HepG2 (cell line): ENCODE data around the gene OR10H1. TPM values are rescaled to one million over a fixed set of nuclear protein-coding genes. Genes with fewer than 3 reads are reported as not detected.

Experiments
- ARNTL ChIP-seq: sonication (generic); formaldehyde crosslinking; IDR thresholded peaks from 2 replicates; pipeline ENCODE4 v1.4.0; 2020; ENCODE audit warnings: mild to moderate bottlenecking, missing genetic modification reagents
- BHLHE40 ChIP-seq: IDR thresholded peaks from 2 replicates; pipeline ENCODE4 v1.6.1; 2011; ENCODE audit warnings: low read length, improper control_type of control experiment
- NFYC ChIP-seq: IDR thresholded peaks from 2 replicates; pipeline ENCODE4 v1.6.1; 2016; ENCODE audit warnings: missing genetic modification reagents, missing compliant biosample characterization
- PHF21A ChIP-seq: sonication (generic); formaldehyde crosslinking; IDR thresholded peaks from 2 replicates; pipeline ENCODE4 v1.5.0; 2020; ENCODE audit warnings: mild to moderate bottlenecking, missing genetic modification reagents
- SMAD9 ChIP-seq: sonication (generic); formaldehyde crosslinking; IDR thresholded peaks from 2 replicates; pipeline ENCODE4 v1.5.1; 2020; ENCODE audit warnings: mild to moderate bottlenecking, missing genetic modification reagents
- THRA ChIP-seq: sonication (generic); formaldehyde crosslinking; IDR thresholded peaks from 2 replicates; pipeline ENCODE4 v1.4.0; 2020; ENCODE audit warnings: missing genetic modification reagents, borderline replicate concordance
- ZNF547 ChIP-seq: sonication (generic); formaldehyde crosslinking; IDR thresholded peaks from 2 replicates; pipeline ENCODE4 v1.5.1; 2020; ENCODE audit warnings: mild to moderate bottlenecking, missing genetic modification reagents
- ZNF569 ChIP-seq: sonication (generic); formaldehyde crosslinking; IDR thresholded peaks from 2 replicates; pipeline ENCODE4 v1.5.0; 2020; ENCODE audit warnings: mild to moderate bottlenecking, missing genetic modification reagents, moderate library complexity, borderline replicate concordance
- ZNF614 ChIP-seq: IDR thresholded peaks from 2 replicates; pipeline ENCODE4 v1.6.1; 2018; ENCODE audit warnings: missing biosample characterization, missing genetic modification reagents, inconsistent platforms, borderline replicate concordance
- ZNF703 ChIP-seq: sonication (generic); formaldehyde crosslinking; IDR thresholded peaks from 2 replicates; pipeline ENCODE4 v1.5.1; 2020; ENCODE audit warnings: missing genetic modification reagents, mild to moderate bottlenecking, moderate library complexity, borderline replicate concordance
- polyA plus RNA-seq, 8 experiments: library from polyadenylated mRNA; depleted of rRNA in 3 of 8; stranded (reverse) in 7 of 8; unstranded in 1 of 8; fragments of >200 nt; fragmentation: Illumina TruSeq in 4 of 8; extraction: Trizol in 4 of 8; gene quantifications; 2 replicates each; pipeline versions ENCODE4 v1.2.1 to v1.2.3, GENCODE V29; 2011 to 2016; ENCODE audit warnings: low read depth in 4 of 8, missing spikeins in 1 of 8, mixed read lengths in 1 of 8; ENCODE audit not compliant: insufficient read depth in 1 of 8
- total RNA-seq, 5 experiments: library from RNA; depleted of rRNA; stranded (reverse); fragments of >200 nt; fragmentation: Illumina TruSeq; extraction: Trizol; gene quantifications; 2 replicates each; pipeline ENCODE4 v1.2.3, GENCODE V29; 2016; ENCODE audit warnings: low read depth in 1 of 5
- TF ChIP-seq, protein P1 (sequence below): sonication (generic); formaldehyde crosslinking; IDR thresholded peaks from 2 replicates; pipeline ENCODE4 v1.4.0; 2020; ENCODE audit warnings: mild to moderate bottlenecking, missing genetic modification reagents
- TF ChIP-seq, protein P2 (sequence below): sonication (generic); formaldehyde crosslinking; IDR thresholded peaks from 2 replicates; pipeline ENCODE4 v1.4.0; 2020; ENCODE audit warnings: missing genetic modification reagents, mild to moderate bottlenecking, borderline replicate concordance
- TF ChIP-seq, protein P3 (sequence below): sonication (generic); formaldehyde crosslinking; IDR thresholded peaks from 2 replicates; pipeline ENCODE4 v1.8.0; 2022; ENCODE audit warnings: mild to moderate bottlenecking, missing genetic modification reagents; ENCODE audit not compliant: insufficient replicate concordance

Gene OR10H1
- total and polyA plus RNA-seq, 2 of the 13 experiments (the other 11 are each of a cell fraction or from before 2014, with no cell fraction given): not detected

GRCh38 chr19:15838351-15838750 is 22.9 kb upstream of the OR10H1 start (continued):
- TF ChIP-seq, protein P1, sequence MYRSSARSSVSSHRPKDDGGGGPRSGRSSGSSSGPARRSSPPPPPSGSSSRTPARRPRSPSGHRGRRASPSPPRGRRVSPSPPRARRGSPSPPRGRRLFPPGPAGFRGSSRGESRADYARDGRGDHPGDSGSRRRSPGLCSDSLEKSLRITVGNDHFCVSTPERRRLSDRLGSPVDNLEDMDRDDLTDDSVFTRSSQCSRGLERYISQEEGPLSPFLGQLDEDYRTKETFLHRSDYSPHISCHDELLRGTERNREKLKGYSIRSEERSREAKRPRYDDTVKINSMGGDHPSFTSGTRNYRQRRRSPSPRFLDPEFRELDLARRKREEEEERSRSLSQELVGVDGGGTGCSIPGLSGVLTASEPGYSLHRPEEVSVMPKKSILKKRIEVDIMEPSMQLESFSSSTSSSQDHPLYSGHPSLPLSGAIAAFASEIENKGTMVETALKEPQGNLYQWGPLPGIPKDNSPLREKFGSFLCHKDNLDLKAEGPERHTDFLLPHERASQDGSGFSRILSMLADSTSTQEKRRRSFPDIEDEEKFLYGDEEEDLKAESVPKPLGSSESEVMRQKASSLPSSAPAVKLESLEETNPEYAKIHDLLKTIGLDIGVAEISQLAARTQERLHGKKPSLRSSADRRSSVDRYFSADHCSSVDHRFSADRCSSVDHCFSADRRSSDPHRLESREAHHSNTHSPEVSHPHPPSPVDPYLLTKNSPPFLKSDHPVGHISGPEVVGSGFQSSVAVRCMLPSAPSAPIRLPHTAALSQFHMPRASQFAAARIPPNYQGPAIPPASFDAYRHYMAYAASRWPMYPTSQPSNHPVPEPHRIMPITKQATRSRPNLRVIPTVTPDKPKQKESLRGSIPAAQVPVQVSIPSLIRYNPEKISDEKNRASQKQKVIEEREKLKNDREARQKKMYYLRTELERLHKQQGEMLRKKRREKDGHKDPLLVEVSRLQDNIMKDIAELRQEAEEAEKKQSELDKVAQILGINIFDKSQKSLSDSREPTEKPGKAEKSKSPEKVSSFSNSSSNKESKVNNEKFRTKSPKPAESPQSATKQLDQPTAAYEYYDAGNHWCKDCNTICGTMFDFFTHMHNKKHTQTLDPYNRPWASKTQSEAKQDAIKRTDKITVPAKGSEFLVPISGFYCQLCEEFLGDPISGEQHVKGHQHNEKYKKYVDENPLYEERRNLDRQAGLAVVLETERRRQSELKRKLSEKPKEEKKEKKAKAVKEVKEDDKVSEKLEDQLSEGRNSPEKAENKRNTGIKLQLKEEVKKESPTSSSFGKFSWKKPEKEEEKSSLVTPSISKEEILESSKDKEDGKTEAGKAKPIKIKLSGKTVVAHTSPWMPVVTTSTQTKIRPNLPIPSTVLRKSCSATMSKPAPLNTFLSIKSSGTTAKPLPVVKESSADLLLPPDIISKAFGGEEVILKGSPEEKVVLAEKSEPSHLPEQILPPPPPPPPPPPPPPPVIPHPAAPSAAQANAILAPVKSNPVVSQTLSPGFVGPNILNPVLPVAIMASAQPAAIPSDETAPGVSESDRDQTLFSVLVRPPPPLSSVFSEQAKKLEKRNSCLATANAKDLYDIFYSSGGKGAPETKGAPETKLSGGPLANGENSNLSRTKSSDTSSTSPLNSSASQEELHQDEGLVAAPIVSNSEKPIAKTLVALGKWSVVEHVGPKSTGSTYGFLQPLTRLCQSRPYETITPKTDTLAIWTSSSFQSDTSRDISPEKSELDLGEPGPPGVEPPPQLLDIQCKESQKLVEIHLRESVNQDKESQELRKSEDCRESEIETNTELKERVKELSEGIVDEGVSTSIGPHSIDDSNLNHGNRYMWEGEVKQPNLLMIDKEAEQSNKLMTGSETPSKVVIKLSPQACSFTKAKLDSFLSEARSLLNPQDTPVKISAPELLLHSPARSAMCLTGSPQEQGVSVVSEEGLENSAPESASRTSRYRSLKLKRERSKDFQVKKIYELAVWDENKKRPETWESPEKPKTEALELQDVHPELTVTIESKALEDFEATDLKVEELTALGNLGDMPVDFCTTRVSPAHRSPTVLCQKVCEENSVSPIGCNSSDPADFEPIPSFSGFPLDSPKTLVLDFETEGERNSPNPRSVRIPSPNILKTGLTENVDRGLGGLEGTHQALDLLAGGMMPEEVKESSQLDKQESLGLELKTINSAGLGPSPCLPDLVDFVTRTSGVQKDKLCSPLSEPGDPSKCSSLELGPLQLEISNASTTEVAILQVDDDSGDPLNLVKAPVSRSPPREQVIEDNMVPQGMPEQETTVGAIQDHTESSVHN: no peak
- no peak for TF ChIP-seq ZNF547 (CRISPR knock-in tag)
- TF ChIP-seq NFYC (CRISPR knock-in tag): no peak
- TF ChIP-seq ARNTL (CRISPR knock-in tag): no peak
- TF ChIP-seq ZNF614 (CRISPR knock-in tag): no peak
- no peak for TF ChIP-seq SMAD9 (CRISPR knock-in tag)
- TF ChIP-seq, protein P2, sequence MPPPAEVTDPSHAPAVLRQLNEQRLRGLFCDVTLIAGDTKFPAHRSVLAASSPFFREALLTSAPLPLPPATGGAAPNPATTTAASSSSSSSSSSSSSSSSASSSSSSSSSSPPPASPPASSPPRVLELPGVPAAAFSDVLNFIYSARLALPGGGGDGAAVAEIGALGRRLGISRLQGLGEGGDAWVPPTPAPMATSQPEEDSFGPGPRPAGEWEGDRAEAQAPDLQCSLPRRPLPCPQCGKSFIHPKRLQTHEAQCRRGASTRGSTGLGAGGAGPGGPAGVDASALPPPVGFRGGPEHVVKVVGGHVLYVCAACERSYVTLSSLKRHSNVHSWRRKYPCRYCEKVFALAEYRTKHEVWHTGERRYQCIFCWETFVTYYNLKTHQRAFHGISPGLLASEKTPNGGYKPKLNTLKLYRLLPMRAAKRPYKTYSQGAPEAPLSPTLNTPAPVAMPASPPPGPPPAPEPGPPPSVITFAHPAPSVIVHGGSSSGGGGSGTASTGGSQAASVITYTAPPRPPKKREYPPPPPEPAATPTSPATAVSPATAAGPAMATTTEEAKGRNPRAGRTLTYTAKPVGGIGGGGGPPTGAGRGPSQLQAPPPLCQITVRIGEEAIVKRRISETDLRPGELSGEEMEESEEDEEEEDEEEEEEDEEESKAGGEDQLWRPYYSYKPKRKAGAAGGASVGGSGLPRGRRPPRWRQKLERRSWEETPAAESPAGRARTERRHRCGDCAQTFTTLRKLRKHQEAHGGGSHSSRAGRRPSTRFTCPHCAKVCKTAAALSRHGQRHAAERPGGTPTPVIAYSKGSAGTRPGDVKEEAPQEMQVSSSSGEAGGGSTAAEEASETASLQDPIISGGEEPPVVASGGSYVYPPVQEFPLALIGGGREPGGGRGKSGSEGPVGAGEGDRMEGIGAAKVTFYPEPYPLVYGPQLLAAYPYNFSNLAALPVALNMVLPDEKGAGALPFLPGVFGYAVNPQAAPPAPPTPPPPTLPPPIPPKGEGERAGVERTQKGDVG (CRISPR knock-in tag): no peak
- TF ChIP-seq ZNF569 (CRISPR knock-in tag): no peak
- TF ChIP-seq, protein P3, sequence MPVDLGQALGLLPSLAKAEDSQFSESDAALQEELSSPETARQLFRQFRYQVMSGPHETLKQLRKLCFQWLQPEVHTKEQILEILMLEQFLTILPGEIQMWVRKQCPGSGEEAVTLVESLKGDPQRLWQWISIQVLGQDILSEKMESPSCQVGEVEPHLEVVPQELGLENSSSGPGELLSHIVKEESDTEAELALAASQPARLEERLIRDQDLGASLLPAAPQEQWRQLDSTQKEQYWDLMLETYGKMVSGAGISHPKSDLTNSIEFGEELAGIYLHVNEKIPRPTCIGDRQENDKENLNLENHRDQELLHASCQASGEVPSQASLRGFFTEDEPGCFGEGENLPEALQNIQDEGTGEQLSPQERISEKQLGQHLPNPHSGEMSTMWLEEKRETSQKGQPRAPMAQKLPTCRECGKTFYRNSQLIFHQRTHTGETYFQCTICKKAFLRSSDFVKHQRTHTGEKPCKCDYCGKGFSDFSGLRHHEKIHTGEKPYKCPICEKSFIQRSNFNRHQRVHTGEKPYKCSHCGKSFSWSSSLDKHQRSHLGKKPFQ (CRISPR knock-in tag): no peak
- no peak for TF ChIP-seq ZNF703 (CRISPR knock-in tag)
- TF ChIP-seq BHLHE40: no peak
- TF ChIP-seq THRA (CRISPR knock-in tag): no peak
- TF ChIP-seq PHF21A (CRISPR knock-in tag): no peak
